ENCODE results near the gene SPINT2.
A peak's percentile ranks its signal among the peaks of the same experiment; 100 is the strongest.
"Not testable (repeated sequence)": the region's sequence is repeated elsewhere in the genome, so short reads cannot be mapped to it uniquely, and the experiment has no call there.

The SPINT2 gene

GRCh38 chr19:38318660-38319059 lies 54.3 kb downstream of the SPINT2 start:
- no peak for DNase-seq (ENCODE audit: low read depth in 2 of 3, low spot score in 1 of 3)

GRCh38 chr19:38319421-38320258 lies 55.3 kb downstream of the SPINT2 start, which contains the start of gene KCNK6:
Gene KCNK6 (plus strand): TSS chr19:38319845. CDS start chr19:38319951, 106 bp downstream.
- peak; percentile 11 to 33 (median 28) for DNase-seq (ENCODE audit: low read depth in 2 of 3, low spot score in 1 of 3)

GRCh38 chr19:38320969-38321339 lies 56.6 kb downstream of the SPINT2 start:
- no peak for DNase-seq (ENCODE audit: low read depth in 2 of 3, low spot score in 1 of 3)

- no peak for DNase-seq (ENCODE audit: low read depth in 2 of 3, low spot score in 1 of 3)
Observed at GRCh38 chr19:38321646-38322196, 57.3 kb downstream of the SPINT2 start.

- DNase-seq (ENCODE audit: low read depth in 2 of 3, low spot score in 1 of 3), result no peak
Observed at GRCh38 chr19:38323291-38323690, 58.9 kb downstream of the SPINT2 start.

- no peak for DNase-seq (ENCODE audit: low read depth in 2 of 3, low spot score in 1 of 3)
Observed at GRCh38 chr19:38324431-38324830, 60.1 kb downstream of the SPINT2 start.

- no peak for DNase-seq (ENCODE audit: low read depth in 2 of 3, low spot score in 1 of 3)
Observed at GRCh38 chr19:38326591-38326990, 62.2 kb downstream of the SPINT2 start.

- DNase-seq (ENCODE audit: low read depth in 2 of 3, low spot score in 1 of 3), result no peak
Observed at GRCh38 chr19:38329651-38330050, 65.3 kb downstream of the SPINT2 start.

GRCh38 chr19:38331728-38332127 lies 67.4 kb downstream of the SPINT2 start:
- no peak for DNase-seq (ENCODE audit: low read depth in 2 of 3, low spot score in 1 of 3)

- DNase-seq (ENCODE audit: low read depth in 2 of 3, low spot score in 1 of 3), result no peak
Observed at GRCh38 chr19:38333245-38333644, 68.9 kb downstream of the SPINT2 start.

- DNase-seq (ENCODE audit: low read depth in 2 of 3, low spot score in 1 of 3), result peak; percentile 91 to 94 (median 92)
Observed at GRCh38 chr19:38335949-38336637, 71.7 kb downstream of the SPINT2 start.

GRCh38 chr19:38336638-38337359 lies 72.4 kb downstream of the SPINT2 start:
- DNase-seq (ENCODE audit: low read depth in 2 of 3, low spot score in 1 of 3), result peak; percentile 94 to 97 (median 96)

- DNase-seq (ENCODE audit: low read depth in 2 of 3, low spot score in 1 of 3), result no peak
Observed at GRCh38 chr19:38337360-38337653, 72.9 kb downstream of the SPINT2 start.

GRCh38 chr19:38339011-38339410 lies 74.6 kb downstream of the SPINT2 start:
- not testable (repeated sequence) for DNase-seq (ENCODE audit: low read depth in 2 of 3, low spot score in 1 of 3)

GRCh38 chr19:38340927-38341326 lies 76.6 kb downstream of the SPINT2 start:
- DNase-seq (ENCODE audit: low read depth in 2 of 3, low spot score in 1 of 3), result no peak

Measured in stimulated activated CD4-positive, alpha-beta T cell treated with anti-CD3 and anti-CD28 coated beads, Interleukin-12 subunit alpha, Interleukin-12 subunit beta, amount 100 ng/mL, for 48 hours (primary cell).